Measurements from ENCODE around the gene BLM.

GRCh38 chr15:90690585-90690984 lies 26.6 kb upstream of the BLM start:
- TF ChIP-seq SIN3A (IDR thresholded peaks at IDR 0.05; ENCODE audit: borderline replicate concordance, insufficient read depth, low read length) (no peak), TAF1 (IDR thresholded peaks at IDR 0.05; ENCODE audit: borderline replicate concordance, insufficient read depth, low read length) (no peak)
